ENCODE data around the gene PLXNB3.
"Not testable (repeated sequence)": the region's sequence is repeated elsewhere in the genome, so short reads cannot be mapped to it uniquely, and the experiment has no call there.

PLXNB3 gene

DNA sequence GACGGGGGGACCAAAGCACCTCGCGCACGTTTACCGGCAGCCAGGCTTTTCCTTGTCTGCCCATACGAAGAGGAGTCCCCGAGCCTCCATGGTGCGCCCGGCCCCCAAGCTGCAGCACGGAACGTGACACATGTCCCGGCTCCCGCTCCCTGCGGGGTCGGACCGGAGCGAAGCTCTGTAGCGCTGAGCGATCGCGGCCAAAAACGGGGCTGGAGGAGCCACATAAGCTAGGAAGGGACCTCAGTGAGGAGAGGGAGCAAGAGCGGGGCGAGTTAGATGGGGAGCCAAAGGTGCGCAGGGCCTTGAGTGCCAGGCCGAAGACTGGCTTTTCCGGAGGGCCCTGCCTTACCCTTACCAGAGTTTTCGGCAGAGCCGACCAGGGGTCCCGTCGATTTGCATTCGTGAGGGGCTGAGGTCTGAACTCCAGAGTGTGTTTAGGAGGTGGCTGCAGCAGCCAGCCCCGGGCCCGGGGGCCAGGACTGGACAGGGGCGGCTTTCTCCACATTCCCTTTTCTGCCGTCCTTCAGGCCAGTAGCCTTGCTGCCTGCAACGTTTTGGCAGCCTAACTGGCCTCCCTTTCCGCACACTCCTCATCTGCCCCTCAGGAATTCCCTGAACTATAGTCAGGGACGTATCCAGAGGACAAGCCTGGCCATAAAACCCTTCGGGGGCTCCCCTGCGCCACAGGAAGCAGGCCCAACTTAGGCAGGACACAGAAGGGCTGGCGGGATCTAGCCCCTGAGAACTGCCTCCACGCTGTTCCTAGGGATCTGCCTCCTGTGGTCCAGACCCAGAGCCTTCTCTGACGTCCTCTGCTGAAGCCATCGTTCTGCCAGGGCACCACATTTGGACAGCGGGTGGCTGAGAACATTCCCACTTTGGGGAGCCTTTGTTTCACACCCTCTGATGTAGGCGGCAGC lies 31.1 kb downstream of the PLXNB3 start:
- DNase-seq: peak; percentile 44

DNA sequence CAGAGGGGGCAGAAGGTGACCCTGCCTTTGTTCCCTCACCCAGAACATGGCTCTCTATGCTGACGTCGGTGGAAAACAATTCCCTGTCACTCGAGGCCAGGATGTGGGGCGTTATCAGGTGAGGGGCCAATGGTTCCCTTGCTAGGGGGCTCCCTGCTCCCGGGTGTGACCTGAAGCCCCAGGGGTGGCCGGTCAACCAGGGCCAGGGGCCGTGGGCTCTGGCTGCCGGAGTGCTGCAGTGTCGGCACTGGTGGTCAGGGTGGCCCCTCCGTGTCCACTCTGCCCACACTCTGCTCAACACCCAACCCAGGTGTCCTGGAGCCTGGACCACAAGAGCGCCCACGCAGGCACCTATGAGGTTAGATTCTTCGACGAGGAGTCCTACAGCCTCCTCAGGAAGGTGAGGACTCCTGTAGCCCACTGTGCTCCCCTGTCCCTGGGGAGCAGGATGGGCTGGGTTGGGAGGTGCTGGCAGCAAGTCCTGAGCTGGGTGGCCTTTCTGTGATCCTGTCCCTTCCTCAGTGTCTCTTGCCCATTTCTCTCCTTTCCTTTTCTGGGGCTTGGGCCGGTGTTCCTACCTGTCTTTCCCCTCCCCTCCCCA lies 33.5 kb downstream of the PLXNB3 start:
- DNase-seq: no peak

DNA sequence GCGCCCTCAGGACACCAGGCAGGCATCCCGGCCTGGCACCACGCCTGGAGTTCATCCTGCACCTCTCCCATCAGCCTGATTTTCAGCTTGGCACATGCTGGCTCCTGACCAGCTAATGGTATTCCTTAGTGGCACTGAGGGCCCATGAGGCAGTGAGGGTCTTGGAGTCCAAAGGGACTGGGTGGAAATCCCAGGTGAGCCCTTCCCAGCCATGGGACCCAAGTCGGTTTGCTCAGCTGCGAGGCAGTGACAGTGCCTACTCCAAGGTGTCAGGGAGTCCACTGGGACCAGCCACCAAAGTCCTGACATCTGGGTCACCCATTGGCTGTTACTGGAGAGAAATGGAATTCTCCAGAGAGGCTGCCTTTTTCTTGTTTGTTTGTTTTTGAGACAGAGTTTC lies 35.3 kb downstream of the PLXNB3 start:
- DNase-seq: no peak

DNA sequence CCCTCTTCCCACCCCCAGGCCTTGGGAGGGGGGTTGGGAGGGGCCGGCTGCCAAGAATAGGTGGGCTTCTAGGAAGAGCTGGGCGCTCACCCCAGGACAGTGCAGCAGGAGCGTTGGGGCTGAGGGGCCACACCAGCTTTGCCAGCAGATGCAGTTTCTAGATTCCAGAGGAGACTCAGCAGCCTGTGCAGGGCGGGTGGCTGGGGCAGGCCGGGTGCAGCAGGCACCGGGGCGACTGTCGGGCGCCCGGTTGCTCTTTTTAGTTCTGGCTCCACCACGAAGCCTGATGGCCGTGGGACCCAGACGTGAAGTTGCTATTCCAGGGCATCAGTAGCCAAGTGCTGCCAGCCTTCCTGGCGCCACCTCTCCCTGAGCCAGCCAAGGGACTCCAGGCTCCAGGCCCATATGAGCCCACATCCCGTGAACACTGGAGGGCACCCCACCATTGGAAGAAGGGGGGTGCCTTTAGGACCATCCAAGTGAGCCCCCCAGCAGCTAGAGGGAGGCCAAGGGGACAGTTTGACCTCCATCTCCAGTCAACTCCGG lies 36.2 kb downstream of the PLXNB3 start:
- no peak for DNase-seq

DNA sequence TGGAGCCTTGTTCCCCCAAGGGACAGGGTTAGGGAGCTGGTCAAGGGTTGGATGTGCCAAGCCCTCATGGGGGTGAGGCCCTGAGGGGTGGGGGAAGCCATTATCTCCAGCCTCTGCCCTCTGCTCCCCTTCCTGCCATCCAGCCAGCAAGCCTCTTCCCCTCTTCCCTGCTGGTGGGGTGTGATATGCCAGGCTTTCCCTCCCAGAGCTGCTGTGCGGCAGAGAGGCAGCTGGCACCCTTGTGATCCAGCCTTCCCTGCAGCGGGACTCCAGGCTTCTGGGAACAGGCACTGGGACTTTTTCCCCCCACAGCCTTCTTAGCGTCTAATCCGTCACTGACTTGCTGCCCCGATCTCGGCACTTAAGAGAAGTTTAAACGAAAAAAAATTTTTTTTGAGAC lies 36.7 kb downstream of the PLXNB3 start:
- DNase-seq: no peak

DNA sequence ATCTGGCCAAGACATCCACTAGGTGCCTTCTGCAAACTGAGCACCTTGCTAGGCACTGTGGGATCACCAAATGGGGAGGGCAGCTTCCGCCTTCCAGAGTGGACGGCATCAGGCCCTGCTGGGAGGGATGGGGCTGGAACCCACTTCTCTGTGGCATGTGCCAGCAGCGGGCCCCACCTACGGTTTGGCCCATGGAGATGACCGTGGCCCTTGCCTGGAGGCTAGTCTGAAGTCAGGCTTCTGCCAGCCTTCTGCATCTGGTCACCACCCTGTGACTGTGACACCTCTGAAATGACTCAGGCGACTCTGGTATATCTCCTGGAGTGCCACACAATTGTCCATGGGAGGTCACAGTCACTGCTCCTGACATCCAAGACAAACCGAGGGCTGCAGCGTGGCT lies 37.6 kb downstream of the PLXNB3 start:
- no peak for DNase-seq

DNA sequence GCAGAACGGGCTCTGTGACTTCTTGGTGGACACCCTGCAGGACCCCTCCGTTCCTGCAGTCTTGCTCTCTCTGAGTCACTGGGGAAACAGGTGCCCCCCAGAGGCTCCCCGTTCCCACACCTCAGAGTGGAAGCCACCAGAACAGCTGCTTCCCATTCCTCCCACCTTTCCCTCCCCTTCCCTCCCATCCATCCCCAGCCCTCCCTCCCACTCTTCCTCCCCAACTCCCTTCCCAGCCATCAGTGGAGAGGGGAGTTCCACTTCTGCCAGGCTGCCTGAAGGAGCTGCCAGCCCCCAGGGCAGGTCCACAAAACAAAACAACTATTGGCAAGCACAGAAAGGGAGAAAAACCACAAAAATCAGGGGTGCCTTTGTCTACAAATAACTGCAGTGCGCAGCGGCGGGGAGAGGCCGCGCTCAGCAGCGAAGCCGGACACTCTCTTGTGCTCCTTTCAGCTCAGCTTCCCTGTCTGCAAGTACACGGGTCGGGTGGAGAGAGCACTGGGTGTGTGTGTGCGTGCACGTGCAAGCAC lies 38.5 kb downstream of the PLXNB3 start:
- no peak for DNase-seq

DNA sequence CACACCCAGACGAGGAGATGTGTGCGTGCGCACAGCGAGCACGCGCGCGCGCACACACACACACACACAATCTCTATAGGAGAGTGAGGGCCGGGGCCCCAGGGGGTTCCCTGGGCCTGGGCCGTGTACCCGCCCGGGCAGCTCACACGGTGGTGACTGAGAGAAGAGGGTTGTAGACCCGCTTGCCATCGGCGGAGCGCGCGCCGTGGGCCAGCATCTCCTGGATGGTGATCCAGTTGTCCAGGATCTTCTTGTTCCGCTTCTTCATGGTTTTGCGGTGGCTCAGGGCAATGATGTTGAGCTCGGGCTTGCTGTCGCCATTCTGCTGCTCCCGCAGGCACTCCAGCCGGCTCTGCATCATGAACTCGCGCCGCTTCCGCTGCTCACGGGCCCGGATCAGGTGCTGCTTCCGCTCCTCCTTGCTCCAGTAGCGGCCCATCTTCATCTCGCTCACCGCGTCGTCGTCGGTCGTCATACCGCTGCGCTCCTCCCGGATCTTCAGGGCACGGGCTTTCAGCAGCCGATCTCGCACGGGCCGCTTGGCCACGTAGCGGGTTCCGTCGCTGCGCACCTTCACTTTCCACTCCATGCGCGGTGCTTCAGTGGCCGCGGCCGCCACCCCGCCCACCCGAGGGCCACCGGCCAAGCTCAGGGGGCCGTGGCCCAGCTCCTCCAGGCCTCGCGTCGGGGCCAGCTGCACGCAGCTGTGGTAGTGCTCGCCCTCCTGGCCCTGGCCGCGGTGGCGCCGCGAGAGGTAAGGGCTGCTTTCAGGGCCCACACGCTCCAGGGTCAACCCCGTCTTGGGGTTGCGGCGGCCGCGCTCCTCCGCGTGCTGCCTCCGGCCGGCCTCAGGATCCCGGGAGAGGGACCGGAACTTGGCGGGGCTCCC lies 39.4 kb downstream of the PLXNB3 start:
- DNase-seq: no peak

DNA sequence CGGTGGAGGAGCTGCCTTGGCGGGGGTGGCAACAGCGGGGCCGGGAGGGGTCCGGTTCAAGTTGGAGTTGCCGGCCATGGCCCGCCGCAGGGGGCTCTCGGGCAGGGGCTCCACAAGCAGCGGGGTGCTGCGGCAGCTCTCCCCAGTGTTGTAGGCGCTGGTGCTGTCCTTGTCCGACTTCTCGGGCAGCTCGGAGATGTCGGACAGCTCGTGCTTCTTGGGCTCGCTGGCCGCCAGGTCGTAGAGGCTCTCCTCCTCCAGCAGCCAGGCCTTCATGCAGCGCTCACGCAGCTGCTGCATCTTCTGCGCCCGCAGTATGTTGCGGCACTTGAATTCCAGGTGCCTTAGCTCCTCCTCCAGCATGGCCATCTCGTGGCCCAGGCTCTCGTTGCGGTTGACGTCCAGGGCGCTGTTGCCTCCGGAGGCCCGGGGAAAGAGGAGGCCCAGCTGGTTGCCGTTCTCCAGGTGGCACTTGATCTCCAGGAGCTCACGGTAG lies 40.1 kb downstream of the PLXNB3 start:
- DNase-seq: no peak

DNA sequence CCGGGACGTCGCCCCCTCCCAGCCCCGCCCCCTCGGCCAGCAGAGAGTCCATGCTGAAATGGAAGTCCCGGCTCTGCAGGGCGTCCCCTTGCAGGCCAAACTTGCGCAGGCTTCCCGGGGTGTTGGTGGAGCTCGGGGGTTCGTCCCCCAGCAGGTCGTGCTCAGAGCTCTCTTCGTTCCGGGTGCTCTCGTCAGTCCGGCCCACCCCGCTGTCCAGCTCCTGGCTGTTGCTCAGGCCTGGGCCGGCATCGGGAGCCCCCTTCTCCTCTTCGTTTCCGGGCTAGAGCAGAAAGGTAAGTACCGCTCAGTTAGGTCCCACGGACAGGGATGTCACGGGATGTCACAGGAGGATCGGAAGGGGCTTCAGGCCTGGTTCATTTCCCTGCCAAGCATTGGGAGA lies 40.6 kb downstream of the PLXNB3 start:
- DNase-seq: no peak

DNA sequence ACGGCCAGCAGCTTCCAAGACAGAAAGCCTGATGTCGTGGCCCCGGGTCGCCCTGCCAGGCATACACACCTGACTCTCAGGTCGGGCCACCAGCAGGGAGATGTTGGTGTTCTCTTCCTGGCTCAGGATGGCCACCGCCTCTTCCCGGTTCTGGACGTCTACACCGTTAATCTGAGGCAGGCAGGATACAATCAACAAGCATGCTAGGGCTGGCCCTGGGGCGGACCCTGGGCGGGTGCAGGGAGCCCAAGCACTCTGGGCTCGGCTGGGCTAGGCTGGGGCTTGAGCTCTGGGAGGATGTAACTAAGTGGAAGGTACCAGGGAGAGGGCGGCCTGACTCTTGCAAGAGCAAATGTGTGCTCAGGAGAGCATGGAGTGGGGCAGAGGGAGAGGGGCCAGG lies 41.4 kb downstream of the PLXNB3 start:
- no peak for DNase-seq

DNA sequence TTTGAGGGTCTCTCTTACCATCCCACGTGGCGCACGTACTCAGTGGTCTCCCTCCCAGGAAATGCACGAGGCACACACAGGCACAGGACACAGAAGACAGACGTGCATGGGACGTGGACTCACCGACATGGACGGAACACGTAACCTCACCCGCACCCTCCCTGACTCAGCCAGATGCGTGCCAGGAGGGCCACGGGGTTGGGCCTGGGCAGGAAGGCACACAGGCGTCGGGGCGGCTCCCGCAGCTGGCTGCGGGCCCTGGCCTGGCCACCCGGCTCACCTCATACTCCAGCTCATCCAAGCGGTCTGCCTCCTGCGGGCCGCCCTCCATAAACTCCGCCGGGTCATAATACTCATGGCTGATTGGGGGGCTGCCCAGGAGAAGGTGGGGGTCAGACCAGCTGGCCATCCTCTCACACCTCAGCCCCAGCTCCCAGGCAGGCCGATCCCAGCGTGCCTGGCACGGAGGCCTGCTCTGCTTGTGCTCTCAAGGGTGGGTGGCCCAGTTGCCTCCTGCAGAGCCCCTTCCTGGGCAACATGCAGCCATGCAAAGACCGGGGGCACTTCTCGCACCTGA lies 43.0 kb downstream of the PLXNB3 start:
- no peak for DNase-seq

DNA sequence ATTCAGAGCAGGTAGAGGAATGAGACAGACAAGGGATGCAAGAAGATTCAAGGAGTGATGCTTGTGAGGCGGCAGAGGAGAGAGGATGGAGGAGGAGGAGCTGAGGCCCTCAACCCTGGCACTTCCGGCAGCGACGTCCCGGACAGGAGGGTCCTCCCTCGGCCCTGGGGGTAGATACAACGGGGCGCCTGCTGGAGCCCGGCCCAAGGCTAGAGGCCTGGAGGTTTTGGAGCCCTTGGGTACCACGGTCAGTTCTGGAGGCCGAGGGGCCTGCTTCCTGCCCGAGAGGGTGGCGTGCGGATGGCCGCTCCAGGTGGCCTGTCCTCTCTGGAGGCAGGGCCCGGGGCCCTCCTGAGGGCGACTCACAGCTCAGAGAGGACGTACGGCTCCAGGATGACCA lies 43.9 kb downstream of the PLXNB3 start:
- no peak for DNase-seq

DNA sequence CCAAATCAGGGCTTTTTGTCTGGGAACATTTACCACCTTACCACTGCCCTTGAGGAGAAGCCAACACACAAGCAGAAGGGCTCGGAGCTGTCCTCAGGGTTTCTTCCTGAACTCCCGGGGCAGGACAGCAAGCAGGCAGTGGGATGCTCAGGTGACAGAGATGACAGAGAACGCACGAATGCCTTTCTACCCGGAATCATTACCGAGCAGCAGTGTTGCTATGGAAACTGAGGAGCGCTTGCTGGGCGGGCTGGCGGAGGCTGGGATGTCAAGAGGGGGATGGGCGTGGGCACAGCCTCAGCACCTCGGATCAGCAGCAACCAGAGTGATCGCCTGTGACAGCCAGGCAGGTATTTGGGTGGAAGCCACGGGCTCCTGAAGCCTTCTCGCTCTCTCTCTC lies 48.2 kb downstream of the PLXNB3 start:
- DNase-seq: no peak

DNA sequence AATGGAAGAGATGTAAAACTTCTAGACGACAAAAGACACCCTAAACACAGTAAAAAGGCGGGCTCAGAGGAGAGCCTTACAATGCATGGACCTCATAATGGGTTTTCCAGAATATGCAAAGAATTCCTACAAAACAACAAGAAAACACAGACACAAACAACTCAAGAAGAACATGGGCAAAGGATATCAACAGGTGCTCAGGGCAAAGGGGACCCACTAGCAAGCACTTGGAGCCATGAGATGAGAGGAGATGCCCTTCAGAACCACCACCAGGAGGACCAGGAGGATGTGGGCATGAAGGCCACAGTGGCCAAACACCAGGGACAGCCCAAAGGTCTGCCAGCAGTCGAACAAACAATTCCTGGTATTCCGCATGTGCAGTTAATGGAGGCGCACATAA lies 49.1 kb downstream of the PLXNB3 start:
- no peak for DNase-seq

DNA sequence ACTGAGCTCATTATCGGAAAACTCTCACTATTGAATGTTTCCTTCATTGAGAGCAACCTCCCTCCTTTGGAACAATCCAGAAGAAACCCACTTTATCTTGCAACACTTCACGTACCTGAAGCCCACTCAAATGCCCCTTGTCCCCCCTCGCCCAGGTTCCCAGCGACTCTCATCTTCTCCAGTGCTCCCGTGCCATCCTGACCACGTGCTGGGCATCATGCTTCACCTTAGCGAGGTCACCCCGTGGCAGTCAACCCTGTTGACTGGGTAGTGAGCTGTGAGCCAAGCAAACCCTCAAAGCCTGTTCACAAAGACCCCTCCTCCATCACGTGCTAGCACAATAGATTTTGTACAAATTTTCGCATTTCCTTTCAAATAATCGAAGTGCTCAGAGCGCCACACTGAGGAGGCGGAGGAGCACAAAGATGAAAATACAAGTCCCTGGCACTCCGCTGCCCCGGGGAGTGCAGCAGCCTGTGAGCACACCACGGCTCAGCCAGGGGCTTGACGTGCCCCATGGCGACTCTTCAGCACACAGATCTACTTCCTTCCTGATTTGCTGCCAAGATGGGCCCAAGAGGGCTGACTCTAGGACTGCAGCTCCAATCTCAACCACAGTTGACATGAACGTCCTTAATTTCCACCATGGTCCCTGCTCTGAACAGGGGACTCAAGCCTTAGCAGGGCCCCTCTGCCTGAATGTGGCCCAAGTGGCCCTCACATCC lies 50.7 kb downstream of the PLXNB3 start:
- no peak for DNase-seq

DNA sequence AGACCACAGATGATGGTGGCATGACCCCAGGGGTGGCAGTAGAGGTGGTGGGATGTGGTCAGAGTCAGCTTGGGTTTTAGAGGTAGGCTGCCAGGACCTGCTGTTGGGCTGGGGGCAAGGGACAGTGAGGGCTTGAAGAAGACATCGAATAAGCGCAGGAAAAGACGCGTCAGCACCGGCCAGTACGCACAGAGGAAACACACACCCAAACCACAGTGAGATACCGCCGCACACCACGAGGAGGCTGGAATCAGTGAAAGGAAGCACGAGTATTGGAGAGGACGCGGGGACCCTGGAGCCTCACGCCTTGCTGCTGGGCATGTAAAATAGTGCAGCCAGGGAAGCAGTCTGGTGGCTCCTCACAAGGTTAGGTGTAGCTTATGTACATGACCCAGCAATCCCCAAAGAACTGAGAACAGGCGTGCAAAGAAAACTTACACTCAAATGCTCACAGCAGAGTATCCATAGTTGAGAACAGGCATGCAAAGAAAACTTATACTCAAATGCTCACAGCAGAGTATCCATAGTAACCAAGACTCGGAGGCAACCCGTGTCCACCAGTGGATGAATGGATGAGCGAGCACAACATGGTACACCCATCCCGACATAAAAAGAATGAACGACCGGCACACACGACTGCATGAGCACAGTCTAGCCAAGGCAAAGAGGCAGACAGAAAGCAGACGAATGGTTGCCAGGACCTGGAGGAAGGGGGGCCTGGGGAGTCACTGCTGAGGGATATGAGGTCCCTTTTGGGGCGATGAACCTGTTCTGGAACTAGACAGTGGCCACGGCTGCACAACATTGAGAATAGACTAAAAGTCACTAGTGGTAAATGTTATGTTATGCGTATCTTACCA lies 53.0 kb downstream of the PLXNB3 start:
- no peak for DNase-seq

DNA sequence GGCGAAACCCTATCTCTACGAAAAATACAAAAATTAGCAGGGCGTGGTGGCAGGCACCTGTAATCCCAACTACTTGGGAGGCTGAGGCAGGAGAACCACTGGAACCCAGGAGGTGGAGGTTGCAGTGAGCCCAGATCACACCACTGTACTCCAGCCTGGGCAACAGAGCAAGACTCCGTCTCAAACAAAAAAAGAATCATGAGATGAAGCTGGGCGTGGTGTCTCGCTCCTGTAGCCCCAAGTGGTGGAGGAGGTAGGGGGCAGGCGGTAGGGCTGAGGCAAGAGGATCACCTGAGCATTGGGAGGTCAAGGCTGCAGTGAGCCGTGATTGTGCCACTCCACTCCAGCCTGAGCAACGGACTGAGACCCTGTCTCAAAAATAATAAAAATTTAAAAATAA lies 54.0 kb downstream of the PLXNB3 start:
- not testable (repeated sequence) for DNase-seq

DNA sequence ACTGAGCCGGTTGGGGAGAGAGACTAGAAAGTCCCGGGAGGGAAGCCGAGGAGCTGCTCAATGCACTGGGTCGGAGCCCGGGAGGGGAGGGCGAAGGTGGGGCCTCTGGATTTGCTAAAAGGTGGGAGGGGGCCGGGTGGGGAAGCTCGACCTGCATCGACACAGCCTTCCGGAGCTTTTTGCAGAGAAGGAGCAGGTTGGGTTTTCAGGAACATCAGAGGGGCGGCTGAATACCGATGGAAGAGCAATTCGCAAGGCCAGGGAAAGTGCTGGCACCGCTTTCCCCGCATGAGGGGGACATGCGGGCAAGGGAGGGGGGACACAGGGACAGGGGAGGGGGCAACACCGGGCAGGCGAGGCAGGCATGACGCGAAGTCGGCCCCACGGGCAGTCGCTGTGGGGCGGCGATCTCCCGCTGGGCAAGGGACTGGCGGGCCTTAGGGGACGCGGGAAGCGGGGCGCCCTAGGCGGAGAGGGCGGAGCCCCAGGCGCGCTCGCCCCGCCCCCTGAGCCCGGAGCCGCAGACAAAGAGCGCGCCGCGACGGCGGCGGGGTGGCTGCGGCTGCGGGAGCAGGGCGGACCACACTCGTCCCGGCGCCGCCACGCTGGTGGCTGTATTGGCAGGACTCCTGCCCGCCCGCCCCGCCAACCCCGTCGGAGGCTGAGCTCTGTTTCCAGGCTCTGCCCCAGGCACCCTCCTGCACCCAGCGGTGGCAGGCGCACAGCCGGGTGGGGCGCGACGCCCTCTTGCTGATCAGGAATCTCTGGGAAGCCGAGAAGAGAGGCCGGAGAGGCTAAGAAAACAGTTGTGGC lies 54.7 kb downstream of the PLXNB3 start:
- peak; percentile 78 for DNase-seq

All from NCI-H69 (cell line).